Measurements from ENCODE around the gene APOLD1.
"Not testable (repeated sequence)": the region's sequence is repeated elsewhere in the genome, so short reads cannot be mapped to it uniquely, and the experiment has no call there.

APOLD1 gene

GRCh38 chr12:12786706-12787601 is 1.5 kb downstream of the APOLD1 start:
- peak; percentile 83 for DNase-seq

GRCh38 chr12:12788131-12788530 is 2.7 kb downstream of the APOLD1 start:
- DNase-seq, result peak; percentile 8

- DNase-seq, result peak; percentile 84
Observed at GRCh38 chr12:12788675-12789368, 3.4 kb downstream of the APOLD1 start.

- no peak for DNase-seq
Observed at GRCh38 chr12:12790956-12791355, 5.5 kb downstream of the APOLD1 start.

GRCh38 chr12:12791756-12792369 is 6.4 kb downstream of the APOLD1 start:
- no peak for DNase-seq

- DNase-seq, result no peak
Observed at GRCh38 chr12:12792421-12792820, 7.0 kb downstream of the APOLD1 start.

GRCh38 chr12:12794686-12795085 is 9.2 kb downstream of the APOLD1 start:
- DNase-seq, result no peak

- DNase-seq, result no peak
Observed at GRCh38 chr12:12796171-12796570, 10.7 kb downstream of the APOLD1 start.

GRCh38 chr12:12796928-12797793 is 11.7 kb downstream of the APOLD1 start:
- no peak for DNase-seq

GRCh38 chr12:12797794-12798152 is 12.3 kb downstream of the APOLD1 start:
- DNase-seq, result no peak

- no peak for DNase-seq
Observed at GRCh38 chr12:12798480-12798879, 13.0 kb downstream of the APOLD1 start.

GRCh38 chr12:12799163-12799920 is 13.9 kb downstream of the APOLD1 start:
- DNase-seq, result no peak

GRCh38 chr12:12800406-12801180 is 15.1 kb downstream of the APOLD1 start:
- no peak for DNase-seq

GRCh38 chr12:12801656-12802055 is 16.2 kb downstream of the APOLD1 start:
- not testable (repeated sequence) for DNase-seq

- peak; percentile 82 for DNase-seq
Observed at GRCh38 chr12:12803186-12803585, 17.7 kb downstream of the APOLD1 start.

- peak; percentile 33 for DNase-seq
Observed at GRCh38 chr12:12804011-12804410, 18.6 kb downstream of the APOLD1 start.

GRCh38 chr12:12804432-12804886 is 19.0 kb downstream of the APOLD1 start:
- no peak for DNase-seq

GRCh38 chr12:12806784-12807516 is 21.5 kb downstream of the APOLD1 start:
- no peak for DNase-seq

GRCh38 chr12:12807517-12807903 is 22.1 kb downstream of the APOLD1 start:
- DNase-seq, result not testable (repeated sequence)

- peak; percentile 71 for DNase-seq
Observed at GRCh38 chr12:12807970-12808702, 22.7 kb downstream of the APOLD1 start.

Data from activated CD4-positive, alpha-beta T cell treated with anti-CD3 and anti-CD28 coated beads, Interleukin-2, Interleukin-6, amounts not matched to agents 100 ng/mL and 50 ng/mL, durations not matched to agents 16 hours and 8 hours (primary cell).